Natural killer cell (primary cell): ENCODE measurements around the gene CREB5. TPM values are rescaled to one million over a fixed set of nuclear protein-coding genes. Genes with fewer than 3 reads are reported as not detected.
A peak's percentile ranks its signal among the peaks of the same experiment; 100 is the strongest.

Experiments used
- ATAC-seq, 3 donors: fragments of 150-1000 bp in 2 of 3; fragments of 200-7000 bp in 1 of 3; cut with Tn5 transposase; 1 replicate in 1 of 3; 2 replicates in 2 of 3; pipeline ENCODE4 v1.10.0; 2021; ENCODE audit warnings: mild to moderate bottlenecking in 2 of 3, moderate library complexity in 2 of 3
- DNase-seq, 2 donors: peaks; one replicate each; pipeline versions ENCODE4 v3.0.0 to v3.0.0-alpha.2; 2013 to 2021; ENCODE audit warnings: mixed read lengths in 1 of 2
- H3K27ac ChIP-seq: one replicate; pipeline ENCODE4 v1.5.1; 2013; ENCODE audit warnings: mild to moderate bottlenecking, low read length
- H3K27me3 ChIP-seq: one replicate; pipeline ENCODE4 v1.6.1; 2013; ENCODE audit warnings: low read length; ENCODE audit not compliant: control insufficient read depth, insufficient read depth
- H3K36me3 ChIP-seq: one replicate; pipeline ENCODE4 v1.6.1; 2013; ENCODE audit warnings: low read length; ENCODE audit not compliant: control insufficient read depth, insufficient read depth
- H3K4me1 ChIP-seq: one replicate; pipeline ENCODE4 v1.6.1; 2013; ENCODE audit warnings: low read length; ENCODE audit not compliant: control insufficient read depth, insufficient read depth
- H3K4me3 ChIP-seq: one replicate; pipeline ENCODE4 v1.5.1; 2013; ENCODE audit warnings: low read length
- H3K9me3 ChIP-seq: one replicate; pipeline ENCODE4 v1.6.1; 2013; ENCODE audit warnings: low read length; ENCODE audit not compliant: control insufficient read depth, insufficient read depth
- H3K27ac Mint-ChIP-seq, 2 donors: one replicate each; pipeline ENCODE4 v1.8.0; 2022; ENCODE audit warnings: mild to moderate bottlenecking in 2 of 2, mixed read lengths in 2 of 2, moderate library complexity in 1 of 2
- H3K27me3 Mint-ChIP-seq, 2 donors: one replicate each; pipeline ENCODE4 v1.8.0; 2022; ENCODE audit warnings: low read depth in 2 of 2, mixed read lengths in 2 of 2
- H3K36me3 Mint-ChIP-seq: one replicate; pipeline ENCODE4 v1.8.0; 2022; ENCODE audit warnings: mixed read lengths
- H3K4me1 Mint-ChIP-seq, 2 donors: one replicate each; pipeline ENCODE4 v1.8.0; 2022; ENCODE audit warnings: mixed read lengths in 2 of 2
- H3K4me3 Mint-ChIP-seq: one replicate; pipeline ENCODE4 v1.8.0; 2022; ENCODE audit warnings: mild to moderate bottlenecking, moderate library complexity, mixed read lengths
- H3K9me3 Mint-ChIP-seq, 2 donors: one replicate each; pipeline ENCODE4 v1.8.0; 2022; ENCODE audit warnings: mixed read lengths in 2 of 2
- WGBS: methylation state at CpG from one replicate; pipeline ENCODE4 v1.1.7; 2013; ENCODE audit warnings: missing lambda C conversion rate; ENCODE audit not compliant: insufficient coverage; 5-methylcytosine and 5-hydroxymethylcytosine counted together
- intact Hi-C: fragments of 100-400 bp; cut with micrococcal nuclease; formaldehyde crosslinking; loops from one replicate; pipeline ENCODE4 v1.14.2; 2022
- total RNA-seq, 4 donors: library from RNA; stranded (reverse); fragments of 120-200 nt in 1 of 4; gene quantifications; one replicate each; pipeline versions ENCODE4 v1.2.3 to v1.2.4, GENCODE V29; 2013 to 2022
- TF ChIP-seq, protein P1 (sequence below): fragments of 200-600 bp; IDR thresholded peaks from one replicate; pipeline ENCODE4 v1.8.0; 2022; ENCODE audit warnings: antibody characterized with exemption

The CREB5 gene
- total RNA-seq, 3 donors from 2014 or later (not counting 1 experiment from before 2014, with no cell fraction given): 0.52 to 7.0 (median 0.89) TPM

DNA sequence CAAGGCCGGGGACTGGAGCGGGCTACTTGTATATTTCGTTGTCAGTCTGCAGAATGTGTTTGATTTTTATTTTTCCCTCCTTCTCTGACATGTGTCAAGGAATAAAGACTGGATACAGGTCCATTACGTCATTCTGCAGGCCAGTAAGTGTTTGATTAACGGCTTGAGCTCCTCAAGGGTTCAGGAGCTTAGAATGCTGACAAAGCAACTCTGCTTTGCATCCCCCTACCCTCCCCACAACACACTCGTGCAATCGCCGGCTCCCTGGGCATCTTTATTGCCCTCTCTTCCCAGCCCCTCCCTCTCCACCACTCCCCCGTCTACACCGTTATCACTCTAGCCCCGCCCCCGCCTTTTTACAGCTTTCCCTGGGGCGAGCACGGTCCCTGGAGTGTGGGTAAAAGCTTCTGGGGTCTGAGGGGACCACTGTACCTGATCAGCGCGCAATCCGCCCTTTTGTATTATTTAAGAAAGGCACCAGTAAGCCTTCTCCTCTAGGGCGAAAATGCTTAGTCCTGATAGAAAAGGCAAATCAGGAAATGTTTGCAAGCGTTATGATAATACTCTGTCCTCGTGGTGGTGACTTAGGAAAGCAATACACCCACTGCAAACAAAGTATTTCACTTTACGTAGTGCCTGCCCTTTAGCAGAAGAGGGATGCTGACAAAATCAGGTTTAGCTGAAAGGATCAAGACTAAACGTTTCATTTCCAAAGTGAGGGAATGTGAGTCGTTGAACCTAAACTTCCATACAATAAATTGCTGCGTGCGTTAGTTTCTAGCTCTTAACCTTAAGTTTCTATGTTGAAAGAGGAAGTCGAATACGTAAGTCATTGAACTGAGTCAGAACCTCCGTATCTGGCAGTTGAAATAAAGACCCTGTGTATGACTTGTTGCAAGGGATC, 1.4 kb upstream of the CREB5 start:
- H3K27me3 ChIP-seq: peaks cover 36% of the 10 kb centered on the region
- H3K36me3 ChIP-seq: no peaks in the 10 kb centered on the region
- H3K9me3 ChIP-seq: no peaks in the 10 kb centered on the region
- Mint-ChIP-seq H3K9me3 (no peaks in the 10 kb centered on the region), H3K27me3 (peaks cover 69 to 85% of the 10 kb centered on the region in 2 donors), H3K27ac (no peak overlapping the region), H3K36me3 (no peaks in the 10 kb centered on the region), H3K4me3 (peak overlapping the region; percentile 78), H3K4me1 (peaks cover 26% of the 10 kb centered on the region in 2 donors)
- TF ChIP-seq, protein P1, sequence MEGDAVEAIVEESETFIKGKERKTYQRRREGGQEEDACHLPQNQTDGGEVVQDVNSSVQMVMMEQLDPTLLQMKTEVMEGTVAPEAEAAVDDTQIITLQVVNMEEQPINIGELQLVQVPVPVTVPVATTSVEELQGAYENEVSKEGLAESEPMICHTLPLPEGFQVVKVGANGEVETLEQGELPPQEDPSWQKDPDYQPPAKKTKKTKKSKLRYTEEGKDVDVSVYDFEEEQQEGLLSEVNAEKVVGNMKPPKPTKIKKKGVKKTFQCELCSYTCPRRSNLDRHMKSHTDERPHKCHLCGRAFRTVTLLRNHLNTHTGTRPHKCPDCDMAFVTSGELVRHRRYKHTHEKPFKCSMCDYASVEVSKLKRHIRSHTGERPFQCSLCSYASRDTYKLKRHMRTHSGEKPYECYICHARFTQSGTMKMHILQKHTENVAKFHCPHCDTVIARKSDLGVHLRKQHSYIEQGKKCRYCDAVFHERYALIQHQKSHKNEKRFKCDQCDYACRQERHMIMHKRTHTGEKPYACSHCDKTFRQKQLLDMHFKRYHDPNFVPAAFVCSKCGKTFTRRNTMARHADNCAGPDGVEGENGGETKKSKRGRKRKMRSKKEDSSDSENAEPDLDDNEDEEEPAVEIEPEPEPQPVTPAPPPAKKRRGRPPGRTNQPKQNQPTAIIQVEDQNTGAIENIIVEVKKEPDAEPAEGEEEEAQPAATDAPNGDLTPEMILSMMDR: no peak
- intact Hi-C loops: no loop called here
- ATAC-seq: peak in 1 of 3 donors; percentile 27
- H3K27ac ChIP-seq: no peak overlapping the region
- no peak overlapping the region for H3K4me3 ChIP-seq
- H3K4me1 ChIP-seq: peaks cover 18% of the 10 kb centered on the region
- WGBS: under 1% methylated on average over 24 of the region's 28 CpGs
- peak in 1 of 2 donors; percentile 18 for DNase-seq

DNA sequence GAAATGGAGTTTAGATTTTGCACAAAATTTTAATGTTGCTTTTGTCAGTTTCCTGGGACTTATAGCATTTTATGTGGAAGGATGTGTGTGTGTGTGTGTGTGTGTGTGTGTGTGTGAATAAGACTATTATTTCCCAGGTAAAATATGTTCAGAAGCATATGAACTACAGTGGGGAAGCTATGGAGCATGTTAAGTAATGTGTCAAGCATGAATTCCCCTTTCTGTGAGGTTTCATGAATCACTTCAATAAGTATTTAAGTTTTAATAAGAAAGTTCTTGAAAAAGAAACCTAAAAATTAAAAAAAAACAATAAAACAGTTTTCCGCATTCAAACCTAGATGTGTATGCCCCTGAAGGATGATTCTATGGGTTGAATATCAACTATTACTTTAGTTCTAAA, 693 bp downstream of the CREB5 start:
- no peaks in the 10 kb centered on the region for H3K36me3 Mint-ChIP-seq
- DNase-seq (no peak), ATAC-seq (no peak)
- peaks cover 65 to 90% of the 10 kb centered on the region in 2 donors for H3K27me3 Mint-ChIP-seq
- H3K4me1 ChIP-seq: peaks cover 18% of the 10 kb centered on the region
- no peak overlapping the region for H3K27ac ChIP-seq
- H3K27me3 ChIP-seq: peaks cover 36% of the 10 kb centered on the region
- H3K4me3 ChIP-seq: no peak overlapping the region
- no peak overlapping the region for H3K27ac Mint-ChIP-seq
- no peaks in the 10 kb centered on the region for H3K36me3 ChIP-seq
- intact Hi-C loops: no loop called here
- H3K4me1 Mint-ChIP-seq: peaks cover 26% of the 10 kb centered on the region in 2 donors
- TF ChIP-seq, protein P1: no peak
- no peak overlapping the region for H3K4me3 Mint-ChIP-seq
- no peaks in the 10 kb centered on the region for H3K9me3 Mint-ChIP-seq
- no peaks in the 10 kb centered on the region for H3K9me3 ChIP-seq
- WGBS: no CpG with 5 or more reads among the region's 1 CpG

DNA sequence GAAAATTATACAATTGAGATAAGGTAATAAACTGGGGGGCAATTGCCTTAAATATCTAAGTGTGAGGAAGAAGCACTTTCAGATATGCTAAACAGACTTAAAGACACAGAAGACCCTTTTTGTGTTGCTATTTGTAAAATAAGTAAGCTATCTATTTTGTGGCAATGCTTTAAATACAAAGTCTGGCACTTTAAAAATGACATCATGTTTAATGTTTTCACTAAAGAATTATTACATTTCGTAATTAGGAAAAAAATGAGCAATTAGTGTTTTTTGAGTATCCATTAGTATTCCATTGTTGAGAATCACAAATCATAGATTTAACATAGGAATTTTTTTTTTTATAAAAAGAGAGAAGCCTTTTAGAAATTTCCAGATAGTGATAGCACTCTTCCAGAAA, 2.1 kb downstream of the CREB5 start:
- no peak for ATAC-seq
- no peaks in the 10 kb centered on the region for H3K9me3 Mint-ChIP-seq
- intact Hi-C loops: no loop called here
- peaks cover 26% of the 10 kb centered on the region for H3K27me3 ChIP-seq
- H3K36me3 ChIP-seq: no peaks in the 10 kb centered on the region
- H3K9me3 ChIP-seq: no peaks in the 10 kb centered on the region
- WGBS: no CpG with 5 or more reads among the region's 1 CpG
- TF ChIP-seq, protein P1: no peak
- H3K27me3 Mint-ChIP-seq: peaks cover 52 to 90% of the 10 kb centered on the region in 2 donors
- H3K27ac ChIP-seq: no peak overlapping the region
- no peak overlapping the region for H3K4me3 ChIP-seq
- peaks cover 14% of the 10 kb centered on the region for H3K4me1 ChIP-seq
- no peak overlapping the region for H3K4me3 Mint-ChIP-seq
- no peak overlapping the region for H3K27ac Mint-ChIP-seq
- DNase-seq: no peak
- peaks cover 16% of the 10 kb centered on the region in 2 donors for H3K4me1 Mint-ChIP-seq
- H3K36me3 Mint-ChIP-seq: no peaks in the 10 kb centered on the region
